Gastroesophageal sphincter (tissue), 3 donors: ENCODE data around the gene ARL13A.

ENCODE experiments used
- POLR2A ChIP-seq, 2 donors: fragments of 450-650 bp; IDR thresholded peaks; one replicate each; pipeline ENCODE4 v1.6.1; 2017; ENCODE audit warnings: antibody characterized with exemption in 2 of 2, mild to moderate bottlenecking in 2 of 2, moderate library complexity in 1 of 2
- TF ChIP-seq, protein P1 (sequence below), 4 experiments: fragments of 200-600 bp in 2 of 4; fragments of 450-650 bp in 2 of 4; sonication (generic) in 1 of 4; IDR thresholded peaks; one replicate each; pipeline ENCODE4 v1.5.1; 2017 to 2019; ENCODE audit warnings: antibody characterized with exemption in 4 of 4, mild to moderate bottlenecking in 2 of 4, moderate library complexity in 2 of 4

DNA sequence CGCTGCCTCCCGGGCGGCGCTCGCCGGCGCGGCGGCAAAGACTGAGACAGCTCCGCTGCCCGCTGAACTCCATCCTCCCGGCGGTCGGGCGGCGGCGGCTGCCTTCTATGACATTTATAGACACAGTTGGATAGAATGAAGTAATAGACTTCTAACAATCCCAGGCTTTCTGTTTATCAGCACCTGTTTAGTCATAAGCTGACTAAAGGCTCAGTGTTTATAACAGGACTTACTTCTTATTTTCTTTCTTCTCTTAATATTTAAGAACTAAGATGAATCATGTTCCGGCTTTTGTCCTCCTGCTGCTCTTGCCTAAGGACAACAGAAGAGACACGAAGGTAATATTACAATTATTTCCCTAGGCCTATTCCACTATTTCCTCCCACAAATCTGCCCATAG is 3.9 kb downstream of the ARL13A start:
- TF ChIP-seq, protein P1, sequence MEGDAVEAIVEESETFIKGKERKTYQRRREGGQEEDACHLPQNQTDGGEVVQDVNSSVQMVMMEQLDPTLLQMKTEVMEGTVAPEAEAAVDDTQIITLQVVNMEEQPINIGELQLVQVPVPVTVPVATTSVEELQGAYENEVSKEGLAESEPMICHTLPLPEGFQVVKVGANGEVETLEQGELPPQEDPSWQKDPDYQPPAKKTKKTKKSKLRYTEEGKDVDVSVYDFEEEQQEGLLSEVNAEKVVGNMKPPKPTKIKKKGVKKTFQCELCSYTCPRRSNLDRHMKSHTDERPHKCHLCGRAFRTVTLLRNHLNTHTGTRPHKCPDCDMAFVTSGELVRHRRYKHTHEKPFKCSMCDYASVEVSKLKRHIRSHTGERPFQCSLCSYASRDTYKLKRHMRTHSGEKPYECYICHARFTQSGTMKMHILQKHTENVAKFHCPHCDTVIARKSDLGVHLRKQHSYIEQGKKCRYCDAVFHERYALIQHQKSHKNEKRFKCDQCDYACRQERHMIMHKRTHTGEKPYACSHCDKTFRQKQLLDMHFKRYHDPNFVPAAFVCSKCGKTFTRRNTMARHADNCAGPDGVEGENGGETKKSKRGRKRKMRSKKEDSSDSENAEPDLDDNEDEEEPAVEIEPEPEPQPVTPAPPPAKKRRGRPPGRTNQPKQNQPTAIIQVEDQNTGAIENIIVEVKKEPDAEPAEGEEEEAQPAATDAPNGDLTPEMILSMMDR (IDR thresholded peaks at IDR 0.05), result no peak
- no peak for TF ChIP-seq POLR2A (IDR thresholded peaks at IDR 0.05)
